Mesenteric fat pad (tissue), 1 donor: ENCODE results near the gene NR1D1. TPM values are rescaled to one million over a fixed set of nuclear protein-coding genes. Genes with fewer than 3 reads are reported as not detected.

Experiments
- DNase-seq: peaks from one replicate; pipeline ENCODE4 v3.0.0-alpha.2; 2020; ENCODE audit warnings: low spot score
- total RNA-seq: library from RNA; stranded (reverse); fragmentation: NEBNext Ultra II Directional; extraction: Animal tissue kit (Norgen Biotek cat#: 25700); gene quantifications from one replicate; pipeline ENCODE4 v1.2.1, GENCODE V29; 2021
- donor health status: DM: yes; HTN: yes; CAD: no.

The NR1D1 gene
- total RNA-seq, 1 donor from 2014 or later = 15.5 TPM

DNA sequence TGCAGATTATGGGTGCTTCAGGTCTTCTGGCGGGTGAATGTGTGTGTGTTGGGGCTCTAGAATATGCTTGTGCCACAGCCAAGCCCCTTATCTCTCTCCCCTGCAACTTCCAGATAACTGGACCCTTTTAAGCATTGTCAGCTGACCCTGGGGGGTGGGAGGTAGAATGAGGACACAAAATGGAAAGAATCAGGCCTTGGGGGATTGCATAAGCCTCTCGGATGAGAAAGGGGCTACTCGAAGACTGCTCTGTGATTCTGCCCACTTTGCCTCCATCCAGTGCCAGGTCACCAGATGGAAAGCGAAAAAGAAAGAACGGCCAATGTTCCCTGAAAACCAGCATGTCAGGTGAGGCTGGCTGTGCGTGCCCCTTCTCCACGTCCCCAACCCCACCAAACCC lies 23.8 kb downstream of the NR1D1 start:
- DNase-seq = no peak

DNA sequence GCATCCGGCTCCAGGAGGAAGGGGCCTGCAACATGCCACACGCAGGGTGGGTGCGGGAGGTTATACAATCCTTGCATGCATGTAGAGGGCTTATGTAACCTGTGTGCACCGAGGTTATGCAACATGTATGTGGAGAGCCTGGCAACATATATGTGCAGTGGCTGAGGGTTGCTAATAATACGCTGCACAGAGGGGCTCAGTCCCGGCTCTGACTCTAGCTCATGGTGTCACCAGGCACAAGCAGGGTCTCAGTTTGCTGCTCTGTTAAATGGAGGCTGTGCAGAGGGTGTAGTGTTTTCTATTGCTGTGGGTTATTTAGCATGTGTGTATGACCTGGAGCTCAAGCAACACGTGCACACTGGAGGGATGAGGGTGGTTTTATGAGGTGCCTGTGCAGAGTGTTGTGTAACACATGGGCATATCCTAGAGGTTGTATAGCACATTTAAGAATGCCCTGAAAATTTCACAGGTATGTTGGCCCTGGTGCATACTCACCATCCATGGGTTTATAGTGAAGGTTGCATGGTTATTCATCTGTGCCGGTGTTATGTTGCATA lies 24.4 kb downstream of the NR1D1 start:
- DNase-seq = no peak

DNA sequence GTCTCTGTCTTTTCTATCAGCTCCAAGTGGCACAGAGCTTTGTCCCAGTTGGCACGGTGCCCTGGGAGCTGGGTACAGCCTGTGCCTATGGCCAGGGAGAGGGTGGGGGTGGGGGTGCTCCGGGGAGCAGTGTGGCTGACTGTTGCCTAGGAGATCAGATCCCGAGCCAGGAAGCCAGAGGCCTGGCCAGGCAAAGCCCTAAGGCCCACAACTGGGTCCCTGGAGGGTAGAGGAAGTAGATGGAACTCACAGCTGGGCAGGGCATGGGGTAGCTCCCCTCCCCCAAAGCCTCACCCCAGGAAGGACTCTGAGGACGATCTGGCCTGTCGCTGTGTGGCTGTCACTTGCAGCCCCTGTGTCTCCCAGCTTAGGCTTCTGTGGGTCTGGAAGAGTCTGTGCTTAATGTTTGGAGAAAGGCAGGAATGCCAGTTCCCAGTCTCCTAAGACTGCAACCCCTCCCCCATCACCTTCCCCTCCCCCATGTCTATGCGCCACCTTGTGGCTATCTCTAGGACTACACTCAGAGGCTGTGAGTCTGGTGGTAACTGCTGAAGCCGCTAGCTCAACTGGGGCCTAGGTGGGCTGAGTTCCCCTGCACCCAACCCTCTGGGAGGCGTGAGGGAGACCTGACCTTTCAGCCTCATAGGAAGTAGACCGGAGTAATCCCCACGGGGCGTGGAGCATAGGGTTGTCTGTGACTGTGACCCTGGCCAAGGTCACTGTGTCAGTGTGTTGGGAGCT lies 25.0 kb downstream of the NR1D1 start:
- DNase-seq = no peak

DNA sequence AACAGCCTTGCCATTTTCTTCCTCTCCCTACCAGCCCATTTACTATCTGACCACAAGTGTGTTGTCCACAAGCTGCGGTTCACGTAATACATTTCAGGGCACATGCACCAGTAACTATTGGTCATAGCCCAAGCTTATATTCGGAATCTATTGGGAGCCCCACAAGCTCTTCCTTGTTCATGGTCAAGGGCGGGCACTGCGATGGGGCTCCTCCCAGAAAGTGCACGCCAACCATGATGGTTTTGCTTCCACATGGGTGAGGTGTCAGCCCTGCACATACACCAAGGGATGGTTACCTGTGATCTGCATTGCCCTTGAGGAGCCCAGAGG lies 25.6 kb downstream of the NR1D1 start:
- DNase-seq = no peak

DNA sequence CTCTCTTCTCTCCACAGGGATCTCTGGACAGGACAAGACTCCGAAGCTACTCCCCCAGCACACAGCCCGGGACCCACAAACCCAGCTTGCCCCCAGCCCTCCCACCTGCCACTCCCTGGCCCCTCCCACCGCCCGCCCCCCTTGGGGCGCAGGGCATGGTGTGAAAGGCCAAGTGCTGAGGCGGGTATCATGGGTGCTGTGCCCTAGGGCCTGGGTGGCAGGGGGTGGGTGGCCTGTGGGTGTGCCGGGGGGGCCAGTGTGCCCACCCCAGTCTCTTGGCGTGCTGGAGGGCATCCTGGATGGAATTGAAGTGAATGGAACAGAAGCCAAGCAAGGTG lies 26.2 kb downstream of the NR1D1 start:
- no peak for DNase-seq

DNA sequence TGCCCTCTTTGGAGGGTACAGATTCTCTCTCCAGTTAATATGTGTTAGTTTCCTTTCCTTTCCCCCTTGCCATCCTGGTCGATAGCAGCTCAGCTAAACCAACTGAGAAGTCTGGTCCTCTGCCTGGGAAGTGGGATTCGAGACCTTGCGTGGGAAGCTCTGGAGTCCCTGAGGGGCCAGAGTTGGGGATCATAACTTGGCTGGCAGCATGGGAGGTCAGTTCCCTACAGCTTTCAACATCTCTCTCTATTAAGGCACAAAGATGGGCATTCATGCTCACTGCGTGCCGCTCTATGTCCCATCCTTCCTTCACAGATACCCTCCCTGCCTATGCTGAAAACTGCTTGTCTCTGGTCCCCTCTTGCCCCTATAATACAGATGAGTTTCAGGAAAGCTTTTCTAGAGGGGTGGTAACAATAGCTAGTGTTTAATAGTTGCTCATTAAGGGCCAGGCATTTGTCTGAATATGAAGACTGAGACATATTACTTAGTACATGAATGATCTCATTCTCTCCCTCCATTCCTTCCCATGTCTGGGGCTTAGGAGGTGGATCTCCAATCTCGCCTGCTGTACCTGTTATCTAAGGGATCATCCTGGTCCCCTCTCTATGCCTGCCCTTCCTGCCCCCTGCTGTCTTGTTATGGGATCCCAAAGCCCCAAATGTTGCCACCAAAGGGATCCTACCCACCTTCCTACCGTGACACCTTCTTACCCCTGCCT lies 26.8 kb downstream of the NR1D1 start:
- DNase-seq = no peak

DNA sequence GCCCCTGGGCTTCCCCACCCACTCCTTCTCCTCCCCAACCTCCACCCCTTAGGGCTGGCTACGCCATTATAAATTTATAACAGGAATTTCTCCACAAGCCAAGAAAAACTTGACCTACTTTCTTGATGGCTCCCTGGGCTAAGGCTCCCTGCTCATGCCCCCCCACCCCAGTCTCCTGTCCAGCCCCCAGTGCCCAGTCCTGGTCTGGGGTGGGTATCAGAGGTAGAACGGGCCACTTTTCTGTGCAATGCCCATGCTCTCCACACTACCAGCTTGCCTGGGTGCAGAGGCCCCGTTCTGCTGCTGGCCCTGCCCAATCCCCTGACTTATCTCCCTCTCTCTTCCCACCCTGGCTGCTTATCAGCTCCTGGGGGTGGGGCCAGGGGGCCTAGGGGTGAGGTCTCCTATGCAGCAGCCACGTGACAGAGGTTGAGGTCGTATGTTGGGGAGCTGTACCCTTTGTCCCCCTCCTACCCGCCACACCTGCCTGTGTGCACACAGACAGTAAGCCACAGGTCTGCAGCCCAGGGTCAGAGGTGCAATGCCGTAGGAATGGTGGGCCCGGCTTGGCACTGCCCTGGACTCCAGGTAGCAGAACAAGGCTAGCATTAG lies 27.5 kb downstream of the NR1D1 start:
- DNase-seq = no peak

DNA sequence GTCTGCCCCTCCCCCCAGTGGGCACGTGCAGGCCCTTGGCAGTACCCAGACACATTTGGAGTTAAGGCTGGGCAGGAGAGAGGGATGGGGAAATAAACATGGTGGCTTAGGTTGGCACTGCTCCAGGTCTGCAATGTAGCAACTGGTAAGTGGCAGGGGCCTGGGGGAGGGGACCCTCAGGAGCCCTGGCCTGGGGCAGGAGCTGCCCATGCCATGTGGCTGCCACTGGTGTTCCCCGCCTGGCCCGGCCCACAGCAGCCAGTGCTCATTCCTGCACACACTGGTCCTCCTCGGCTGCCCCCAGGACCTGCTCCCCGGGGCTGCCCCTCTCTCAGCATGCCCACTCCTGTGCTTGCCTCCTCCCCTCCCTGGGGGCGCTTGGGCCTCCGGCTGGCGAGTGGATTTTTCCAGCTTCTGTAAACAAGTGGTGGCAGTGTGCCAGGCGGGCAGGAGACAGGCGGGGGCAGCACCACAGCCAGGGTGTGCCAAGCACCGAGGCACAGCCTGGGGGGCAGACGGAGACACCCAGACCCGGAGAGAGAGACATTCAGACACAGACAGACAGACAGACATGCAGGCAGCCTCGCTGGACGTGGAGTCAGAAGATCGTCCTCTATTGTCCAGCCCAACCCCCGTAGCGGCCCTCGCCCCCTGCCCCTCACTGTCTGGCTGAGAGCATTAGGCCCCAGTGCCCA lies 28.2 kb downstream of the NR1D1 start:
- DNase-seq = no peak

DNA sequence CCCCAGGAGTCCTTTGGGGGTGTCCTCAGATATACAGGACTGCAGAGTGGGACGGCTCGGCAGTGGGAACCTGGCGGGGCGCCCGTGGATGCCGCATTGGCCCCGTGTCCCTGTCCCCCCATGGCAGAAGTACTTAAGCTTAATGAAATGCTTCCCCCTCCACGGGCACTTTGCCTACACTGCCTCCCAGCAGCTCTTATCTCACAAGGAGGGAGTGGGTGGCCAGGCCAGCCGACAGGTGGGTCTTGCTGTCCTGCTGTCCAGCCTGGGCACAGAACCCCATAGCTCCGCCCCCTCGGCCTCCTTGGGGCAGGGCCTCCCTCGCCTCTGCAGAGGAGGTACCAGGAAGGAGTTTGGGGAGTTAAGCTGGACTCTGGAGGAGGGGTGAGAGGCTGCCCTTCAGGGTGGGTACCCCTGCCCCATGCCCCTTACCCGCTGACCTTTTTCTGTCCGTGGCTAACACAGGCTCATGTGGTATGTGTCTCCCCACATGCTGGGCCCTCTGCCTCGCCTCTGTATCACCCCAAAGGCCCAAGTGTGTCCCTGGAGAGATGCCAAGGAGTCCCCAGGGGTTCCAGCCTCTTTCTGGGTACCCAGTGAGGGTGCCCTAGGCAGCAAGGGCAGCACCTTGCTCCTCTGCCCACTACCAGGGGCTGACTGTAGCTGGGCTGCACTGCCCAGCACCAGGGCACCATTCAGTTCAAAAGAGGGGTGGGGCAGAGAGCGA lies 28.9 kb downstream of the NR1D1 start:
- no peak for DNase-seq

DNA sequence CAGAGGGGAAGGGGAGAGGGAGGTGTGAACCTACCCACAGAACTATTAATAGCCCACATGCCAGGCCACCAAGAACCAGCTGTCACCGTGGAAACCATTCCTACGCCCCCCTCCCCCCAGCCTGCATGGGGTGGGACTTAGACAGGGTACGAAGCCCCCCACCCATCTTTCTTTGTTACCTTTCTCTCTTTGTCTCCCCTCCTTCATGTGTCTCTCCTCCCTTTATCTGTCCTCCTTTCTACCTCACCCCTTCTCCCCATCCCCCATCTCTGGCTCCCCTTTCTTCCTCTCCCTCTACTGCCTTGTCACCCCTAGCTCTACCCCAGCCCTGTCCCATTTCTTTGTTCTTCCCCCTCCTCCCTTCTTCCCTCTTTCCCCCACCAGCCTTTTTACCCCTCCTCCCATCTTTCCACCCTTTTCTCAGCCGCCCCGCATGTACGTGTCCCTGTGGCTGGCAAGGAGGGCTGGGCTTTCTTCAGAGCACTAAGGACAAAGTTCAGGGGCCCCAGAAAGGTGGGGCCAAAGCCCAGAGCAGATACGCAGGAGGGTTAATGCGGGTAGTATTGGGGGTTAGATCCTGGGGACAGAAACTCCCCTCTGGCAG lies 29.6 kb downstream of the NR1D1 start:
- DNase-seq = no peak

DNA sequence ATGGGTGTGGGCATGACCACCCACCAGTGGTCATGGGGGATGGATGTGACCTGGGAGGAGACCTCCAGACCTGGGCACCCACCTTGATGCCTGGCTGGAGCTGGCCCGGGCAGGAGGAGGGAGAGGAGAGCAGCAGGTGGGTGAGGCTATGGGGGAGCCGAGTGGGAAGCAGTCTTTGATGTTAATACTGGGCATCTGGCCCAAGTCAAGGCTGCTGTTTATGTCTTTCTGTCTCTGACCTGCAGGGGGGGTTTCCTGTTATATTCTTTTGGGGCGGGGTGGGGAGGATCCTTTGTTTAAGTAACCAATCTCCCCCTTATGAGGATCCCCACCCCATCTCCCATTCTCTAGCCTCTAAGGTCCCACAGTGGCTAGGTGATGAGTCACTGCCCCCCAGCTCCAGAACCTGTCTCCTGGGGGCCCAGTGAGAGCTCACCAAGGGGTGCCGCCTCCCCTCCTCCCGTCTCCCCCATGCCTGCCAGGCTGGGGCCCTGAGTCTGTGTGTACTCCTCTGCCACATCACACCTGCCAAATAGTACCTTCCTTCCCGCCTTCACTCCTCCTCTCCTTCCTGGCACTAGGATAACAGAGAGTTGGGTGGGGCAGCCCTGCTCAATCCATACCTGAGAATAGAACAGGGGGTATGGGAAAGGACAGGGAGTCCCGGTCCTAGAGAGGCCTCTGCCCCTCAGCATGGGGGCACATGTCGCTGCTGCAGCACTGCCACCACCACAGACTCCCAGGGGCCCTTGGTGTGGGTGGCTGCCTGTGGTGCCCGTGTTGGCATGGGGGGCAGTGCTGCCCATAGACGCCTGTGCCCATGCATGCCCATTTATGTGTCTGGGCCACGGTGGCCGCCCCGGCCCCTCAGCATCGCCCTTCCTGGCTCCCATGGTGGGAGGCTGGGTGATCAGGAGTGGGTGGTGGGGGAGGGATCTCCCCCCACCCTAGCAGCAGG lies 30.4 kb downstream of the NR1D1 start:
- no peak for DNase-seq

DNA sequence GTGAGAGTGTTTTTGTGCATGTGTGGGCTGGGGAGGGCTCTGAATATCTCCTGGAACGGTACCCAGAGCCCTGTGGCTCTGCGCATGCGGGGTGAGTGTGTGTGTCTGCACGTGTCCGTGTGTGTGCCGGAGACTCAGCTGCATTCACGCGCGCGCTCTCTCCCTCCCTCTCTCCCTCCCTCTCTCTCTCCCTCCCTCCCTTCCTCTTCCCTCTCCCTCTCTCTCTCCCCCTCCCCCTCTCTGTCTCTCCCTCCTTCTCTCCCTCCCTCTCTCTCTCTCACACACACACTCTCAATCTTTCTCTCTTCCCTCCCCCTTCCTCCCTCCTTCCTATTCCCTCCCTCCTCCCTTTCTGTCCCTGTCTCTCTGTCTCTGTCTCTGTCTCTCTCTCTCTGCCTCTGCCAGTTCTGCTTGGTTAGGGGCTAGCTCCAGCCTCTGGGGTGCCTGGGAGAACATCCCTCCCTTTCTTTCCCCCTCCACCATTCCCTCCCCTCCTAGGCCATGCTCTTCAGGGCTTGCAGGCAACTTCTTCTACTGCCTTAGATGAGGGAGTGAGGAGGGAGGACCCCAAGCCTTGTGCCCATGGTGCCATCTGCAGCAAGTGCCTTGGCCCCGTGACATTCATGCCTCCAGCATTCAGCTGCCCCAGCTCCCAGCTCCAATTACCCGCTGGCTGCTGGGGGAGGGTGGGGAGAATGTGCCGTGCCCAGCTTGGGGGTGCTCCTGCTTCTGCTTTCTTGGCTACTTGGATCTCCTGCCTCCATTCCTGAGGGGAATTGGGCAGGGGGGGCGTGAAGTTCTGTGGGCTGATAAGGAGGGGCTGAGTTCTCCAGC lies 31.3 kb downstream of the NR1D1 start:
- DNase-seq = no peak

DNA sequence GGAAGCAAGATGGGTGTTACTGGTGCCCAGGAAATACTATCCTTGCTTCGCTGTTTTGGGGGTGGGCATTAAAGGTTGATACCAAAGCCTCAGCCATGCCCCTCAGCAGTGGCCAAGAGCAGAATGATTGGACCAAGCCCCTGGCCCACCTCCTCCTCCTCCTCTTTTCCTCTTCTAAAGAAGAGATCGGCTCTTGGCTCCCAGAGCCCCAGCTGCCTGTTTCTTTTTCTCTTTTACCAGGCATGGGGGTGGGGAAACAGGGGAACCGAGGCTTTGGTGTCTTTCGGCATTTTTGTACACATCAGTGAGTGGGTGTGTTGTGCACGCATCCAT lies 31.8 kb downstream of the NR1D1 start:
- no peak for DNase-seq

DNA sequence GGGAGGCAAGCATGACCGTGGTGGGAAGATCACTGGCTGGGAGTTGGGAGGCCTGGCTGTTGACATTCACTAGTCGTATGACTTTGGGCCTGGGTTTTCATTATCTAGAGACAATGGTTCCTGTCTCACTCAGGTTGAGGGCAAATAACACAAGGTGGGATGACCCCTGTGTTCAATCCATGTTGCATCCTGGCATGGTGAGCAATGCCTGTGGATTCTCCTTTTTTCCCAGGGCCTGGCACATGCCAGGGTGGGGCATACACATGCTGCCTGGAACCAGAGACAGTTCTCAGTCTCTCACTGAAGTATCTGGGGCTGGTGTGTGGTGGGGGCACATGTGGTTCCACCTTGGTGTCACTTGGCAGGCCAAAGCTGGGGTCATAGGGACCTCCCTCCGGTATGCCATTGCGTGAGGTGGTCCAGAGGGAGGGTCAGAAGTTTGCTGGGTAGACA lies 32.2 kb downstream of the NR1D1 start:
- DNase-seq = no peak

DNA sequence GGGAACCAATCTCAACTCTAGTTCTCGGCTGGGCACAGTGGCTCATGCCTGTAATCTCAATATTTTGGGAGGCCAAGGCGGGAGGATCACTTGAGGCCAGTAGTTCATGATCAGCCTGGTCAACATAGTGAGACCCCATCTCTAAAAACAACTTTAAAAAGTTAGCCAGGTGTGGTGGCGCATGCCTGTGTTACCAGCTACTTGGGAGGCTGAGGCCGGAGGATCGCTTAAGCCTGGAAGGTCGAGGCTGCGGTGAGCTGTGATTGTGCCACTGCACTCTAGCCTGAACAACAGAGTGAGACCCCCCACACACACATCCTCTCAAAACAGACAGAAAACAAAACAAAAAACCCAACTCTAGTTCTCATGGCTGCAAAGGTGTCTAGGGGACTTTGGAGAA lies 32.7 kb downstream of the NR1D1 start:
- DNase-seq = no peak

DNA sequence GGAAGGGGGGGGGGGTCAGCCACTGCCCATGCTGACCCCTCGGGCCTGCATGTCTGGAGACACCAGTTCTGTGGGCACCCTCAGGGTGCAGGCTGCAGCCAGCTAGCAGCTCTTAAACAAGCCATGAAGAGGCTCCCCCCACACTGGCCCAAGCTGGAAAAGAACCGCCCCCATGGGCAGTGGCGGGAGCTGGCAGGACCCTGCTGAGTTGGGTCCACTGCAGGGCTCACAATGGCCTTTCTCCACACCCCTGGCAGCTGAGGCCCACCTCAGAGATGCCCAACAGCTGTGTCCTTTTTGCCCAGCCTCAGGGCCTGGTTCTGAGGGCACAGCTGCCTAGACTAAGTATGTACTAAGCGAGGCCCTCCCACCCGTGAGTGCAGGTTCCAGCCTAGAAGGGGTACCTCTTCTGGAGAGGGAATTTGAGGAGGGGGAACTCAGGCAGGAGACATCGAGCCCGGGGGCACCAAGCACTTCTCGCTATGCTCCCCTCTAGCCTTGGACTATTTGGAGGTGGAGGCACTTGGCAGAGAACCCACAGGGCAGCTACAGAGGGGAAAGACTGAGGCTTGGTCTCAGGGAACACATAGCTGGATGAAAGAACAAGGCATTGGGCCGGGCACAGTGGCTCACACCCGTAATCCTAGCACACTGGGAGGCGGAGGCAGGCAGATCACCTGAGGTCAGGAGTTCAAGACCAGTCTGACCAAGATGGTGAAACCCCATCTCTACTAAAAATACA lies 34.4 kb downstream of the NR1D1 start:
- no peak for DNase-seq

DNA sequence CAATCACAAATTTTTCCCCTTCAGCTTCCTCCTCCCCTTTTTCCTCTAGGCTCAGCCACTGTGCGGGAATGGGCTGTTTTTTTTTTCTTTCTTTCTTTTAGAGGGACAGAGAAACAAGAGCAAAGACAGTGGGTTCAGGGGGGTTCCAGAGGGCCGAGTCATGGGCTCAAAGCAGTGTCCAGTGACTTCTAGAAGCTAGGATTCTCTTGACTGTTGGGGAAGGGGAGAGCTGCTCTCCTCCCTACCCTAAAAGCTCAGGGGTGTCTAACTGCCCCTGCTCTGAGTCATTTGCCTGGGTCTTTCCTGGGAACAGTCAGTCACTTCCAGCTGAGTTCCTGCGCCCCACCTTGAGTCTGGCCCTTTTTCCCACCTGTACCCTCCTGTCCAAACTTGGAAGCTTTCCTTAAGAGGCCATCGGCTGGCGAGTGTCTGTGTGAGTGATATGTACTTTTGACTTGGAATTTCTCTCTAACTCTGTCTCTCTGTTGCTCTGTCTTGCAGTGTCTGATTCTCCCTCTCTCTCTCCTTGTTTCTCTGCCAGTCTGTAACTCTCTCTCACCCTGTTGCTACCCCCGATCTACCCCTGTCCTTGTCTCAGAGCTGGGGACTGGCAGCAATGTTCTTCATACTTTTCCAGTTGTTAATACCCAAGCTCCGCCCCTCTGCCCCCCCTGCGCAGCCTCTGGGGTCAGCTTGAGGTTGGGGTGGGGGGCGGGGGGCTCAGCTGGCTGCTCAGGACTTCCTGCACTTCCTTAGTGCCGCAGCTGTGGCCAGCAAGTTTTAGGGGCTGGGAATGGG lies 35.2 kb downstream of the NR1D1 start:
- DNase-seq = no peak
